NCI-H146 treated with DMSO at 0.1 percent for 48 hours (cell line): ENCODE results near the gene HAO2.
"Not testable (repeated sequence)": the region's sequence is repeated elsewhere in the genome, so short reads cannot be mapped to it uniquely, and the experiment has no call there.

Source experiments
- DNase-seq: peaks from one replicate; lab custom pipeline; 2025; ENCODE audit not compliant: unreplicated experiment; lab: John Stamatoyannopoulos, UW

Gene HAO2

DNA sequence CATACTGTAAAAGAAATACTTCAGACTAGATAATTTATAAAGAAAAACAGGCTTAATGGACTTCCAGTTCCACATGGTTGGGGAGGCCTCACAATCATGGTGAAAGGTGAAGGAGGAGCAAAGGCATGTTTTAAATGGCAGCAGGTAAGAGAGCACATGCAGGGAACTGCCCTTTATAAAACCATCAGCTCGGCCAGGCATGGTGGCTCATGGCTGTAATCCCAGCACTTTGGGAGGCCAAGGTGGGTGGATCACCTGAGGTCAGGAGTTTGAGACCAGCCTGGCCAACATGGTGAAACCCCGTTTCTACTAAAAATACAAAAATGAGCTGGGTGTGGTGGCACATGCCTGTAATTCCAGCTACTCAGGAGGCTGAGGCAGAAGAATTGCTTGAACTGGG, 9.0 kb downstream of the HAO2 start:
- DNase-seq = not testable (repeated sequence)

DNA sequence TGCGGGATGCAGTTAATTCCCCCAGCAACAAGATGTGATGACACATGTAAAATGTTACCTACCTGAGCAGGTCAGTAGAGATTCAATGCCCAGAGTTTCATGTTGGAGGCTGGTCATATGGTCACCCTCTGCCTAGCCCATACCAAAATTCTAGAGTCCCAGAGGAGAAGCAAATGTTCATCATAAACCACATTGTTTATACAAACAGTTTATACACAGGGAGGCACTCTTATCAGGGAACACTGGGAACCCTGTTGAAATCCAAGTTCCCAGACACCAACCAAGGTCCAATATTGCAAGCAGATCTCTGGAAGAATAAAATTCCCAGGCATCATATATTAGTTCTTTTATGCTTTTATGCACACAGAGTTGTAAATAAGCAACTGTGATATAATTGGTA, 10.5 kb downstream of the HAO2 start:
- DNase-seq = no peak

DNA sequence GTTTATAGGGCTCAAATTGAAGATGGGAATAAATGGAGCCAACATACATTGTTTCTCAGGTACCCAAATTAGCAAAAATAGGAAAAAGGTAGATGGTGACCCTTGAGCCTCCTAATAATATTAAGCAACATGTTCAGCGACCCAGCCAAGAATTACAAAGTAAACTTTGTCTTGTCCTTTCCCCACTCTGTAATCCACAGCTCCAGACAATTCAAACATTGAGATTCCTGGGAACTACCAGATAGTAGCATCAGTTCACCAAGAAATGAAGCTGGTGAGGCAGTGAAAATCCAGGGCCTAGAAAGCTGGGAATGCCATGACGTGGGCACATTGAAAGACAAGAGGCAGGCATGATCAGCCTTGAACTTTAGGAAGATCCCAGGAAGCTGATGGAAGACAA, 11.7 kb downstream of the HAO2 start:
- DNase-seq = no peak

DNA sequence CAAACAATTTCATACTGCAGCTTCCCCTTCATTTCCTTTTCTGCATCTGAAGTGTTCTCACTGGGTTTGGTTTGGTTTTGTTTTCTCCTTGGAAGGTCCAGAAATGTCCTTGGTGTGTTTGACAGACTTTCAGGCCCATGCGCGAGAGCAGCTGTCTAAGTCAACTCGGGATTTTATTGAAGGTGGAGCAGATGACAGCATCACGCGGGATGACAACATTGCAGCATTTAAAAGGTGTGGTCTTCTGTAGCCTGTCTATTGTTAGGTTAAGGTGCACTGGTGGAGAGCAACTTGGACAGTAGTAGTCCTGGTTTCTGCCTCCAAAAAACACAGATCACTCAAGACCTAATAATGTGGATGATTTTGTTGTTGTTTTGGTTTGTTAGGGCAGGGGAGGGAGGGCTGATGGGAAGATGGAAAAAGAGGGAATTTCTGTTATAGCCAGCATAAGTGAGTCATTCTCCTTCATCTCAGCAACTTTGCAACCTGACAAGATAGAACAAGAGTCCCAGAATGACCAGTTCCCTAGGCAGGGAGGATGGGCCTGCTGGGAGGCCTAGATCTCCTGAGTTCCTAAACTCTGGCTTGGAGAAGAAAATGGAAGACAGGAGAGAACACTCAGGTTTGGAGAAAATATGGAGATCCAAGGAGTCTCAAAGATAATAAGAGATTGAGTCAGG, 12.5 kb downstream of the HAO2 start:
- no peak for DNase-seq

DNA sequence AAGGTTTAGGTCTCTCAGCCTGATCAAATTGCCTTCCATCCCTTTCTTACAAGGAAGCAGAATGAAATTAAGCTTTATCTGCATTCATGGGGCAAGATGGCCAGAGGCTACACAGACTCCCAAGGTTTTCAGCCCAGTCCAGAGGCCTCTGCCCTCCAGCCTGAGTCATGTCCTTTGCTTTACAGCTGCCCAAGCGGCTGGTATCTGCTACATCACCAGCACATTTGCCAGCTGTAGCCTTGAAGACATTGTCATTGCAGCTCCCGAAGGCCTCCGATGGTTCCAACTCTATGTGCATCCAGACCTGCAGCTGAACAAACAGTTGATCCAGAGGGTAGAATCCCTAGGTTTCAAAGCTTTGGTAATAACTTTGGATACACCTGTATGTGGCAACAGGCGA, 16.0 kb downstream of the HAO2 start:
- no peak for DNase-seq

DNA sequence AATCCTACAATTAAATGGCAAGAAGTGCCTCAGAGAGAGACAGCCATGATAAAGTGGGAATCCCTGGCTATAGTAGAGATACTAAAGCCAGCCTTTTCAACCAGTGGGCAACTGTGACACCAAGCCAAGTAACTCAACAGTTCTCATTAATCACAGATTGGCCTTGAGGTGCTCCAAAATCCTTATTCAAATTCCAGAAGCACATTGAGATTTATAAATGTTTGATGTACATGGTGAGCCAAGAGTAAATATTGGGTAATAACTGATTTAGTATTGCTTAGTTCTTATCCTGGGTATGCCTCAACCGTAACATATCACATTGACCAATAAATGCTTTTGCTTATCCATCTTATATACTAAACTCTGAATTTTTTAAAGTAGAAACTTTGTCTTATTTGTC, 17.1 kb downstream of the HAO2 start:
- DNase-seq = no peak

DNA sequence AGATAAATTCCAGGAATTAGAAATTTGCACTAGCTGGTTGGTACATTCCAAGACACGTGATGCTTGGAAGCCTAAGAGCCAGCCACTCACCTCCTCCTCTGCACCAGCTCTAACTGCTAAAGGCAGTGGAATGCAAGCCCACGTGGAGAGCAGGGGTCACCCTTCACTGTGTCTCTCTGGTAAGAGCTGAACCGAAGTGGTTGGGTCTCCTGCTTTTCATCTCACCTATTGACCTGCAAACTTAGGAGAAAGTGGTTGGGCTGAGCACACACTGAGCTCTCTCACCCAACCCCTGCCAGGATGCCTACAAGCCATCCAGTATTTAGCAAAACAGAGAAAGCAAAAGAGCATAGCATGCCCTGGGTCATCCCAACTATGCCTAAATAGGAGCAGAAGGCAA, 19.3 kb downstream of the HAO2 start:
- no peak for DNase-seq

DNA sequence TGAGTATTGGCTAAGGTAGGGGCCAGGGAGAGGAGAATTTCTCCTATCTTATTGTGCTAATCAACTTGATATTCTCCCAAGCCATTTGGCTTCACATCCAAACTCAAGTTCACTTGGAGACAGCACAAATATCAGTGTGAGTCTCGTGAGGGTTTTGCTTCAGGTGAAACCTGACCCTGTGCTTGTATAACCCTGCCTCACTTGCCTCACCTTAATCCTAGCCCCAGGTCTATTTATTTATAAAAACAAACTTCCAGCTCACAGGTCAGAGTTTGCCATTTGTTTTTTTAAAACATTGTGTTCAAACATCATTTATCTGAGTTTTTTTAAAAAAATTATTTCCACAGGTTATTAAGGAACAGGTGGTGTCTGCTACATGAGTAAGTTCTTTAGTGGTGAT, 19.9 kb downstream of the HAO2 start:
- DNase-seq = no peak

DNA sequence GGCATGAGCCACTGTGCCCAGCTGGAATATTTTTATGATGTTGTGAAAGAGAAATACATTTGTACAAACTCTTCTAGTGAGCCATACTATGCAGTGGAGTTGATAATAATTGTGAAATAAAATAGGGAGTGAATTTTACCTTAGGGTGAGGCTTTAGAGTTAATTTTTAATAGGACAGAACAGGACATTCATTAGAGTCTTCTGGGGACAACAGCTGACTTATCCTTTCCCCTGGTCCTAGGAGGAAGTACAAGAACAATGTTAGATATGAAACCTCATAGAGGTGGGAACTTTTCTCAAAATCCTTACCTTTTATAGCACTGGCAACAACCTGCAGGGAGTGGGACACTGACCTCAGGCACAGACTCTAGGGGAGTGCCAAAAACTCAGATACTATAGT, 21.9 kb downstream of the HAO2 start:
- no peak for DNase-seq

DNA sequence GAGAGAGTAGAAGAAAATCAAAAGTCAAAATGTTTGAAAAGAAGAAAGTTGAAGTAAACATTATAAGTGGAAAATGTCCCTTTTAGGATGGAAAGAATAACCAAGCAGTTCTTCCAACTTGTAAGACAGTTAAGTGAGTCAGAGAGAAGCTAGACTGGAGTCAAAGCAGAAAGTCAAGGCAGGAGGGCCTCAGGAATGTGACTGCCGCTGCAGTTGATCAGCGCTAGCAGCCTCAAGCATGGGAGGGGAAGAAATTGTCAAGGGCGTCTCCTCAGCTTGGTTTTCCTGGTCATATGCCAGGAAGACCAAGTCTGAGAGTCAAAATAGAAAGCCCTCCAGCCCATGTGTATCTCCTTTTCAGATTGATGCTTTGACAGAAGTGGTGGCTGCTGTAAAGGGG, 23.2 kb downstream of the HAO2 start:
- DNase-seq = no peak

DNA sequence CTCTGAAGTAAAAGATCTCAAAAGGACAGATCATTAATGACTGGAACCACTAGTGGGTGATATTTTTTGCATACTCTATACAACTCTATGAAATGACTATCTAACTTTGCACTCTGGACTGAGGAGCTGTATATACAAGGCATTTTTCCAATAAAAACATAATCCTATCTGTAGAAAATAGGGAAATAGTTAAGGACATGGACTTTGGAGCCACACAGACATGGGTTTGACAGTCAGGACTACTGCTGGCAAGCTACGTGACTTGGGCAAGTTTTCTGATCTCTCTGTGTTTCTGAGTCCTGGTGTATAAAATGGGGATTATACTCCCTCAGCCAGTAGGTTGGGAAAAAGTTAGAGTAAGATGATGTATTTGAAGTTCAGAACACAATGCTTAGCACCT, 25.5 kb downstream of the HAO2 start:
- no peak for DNase-seq

DNA sequence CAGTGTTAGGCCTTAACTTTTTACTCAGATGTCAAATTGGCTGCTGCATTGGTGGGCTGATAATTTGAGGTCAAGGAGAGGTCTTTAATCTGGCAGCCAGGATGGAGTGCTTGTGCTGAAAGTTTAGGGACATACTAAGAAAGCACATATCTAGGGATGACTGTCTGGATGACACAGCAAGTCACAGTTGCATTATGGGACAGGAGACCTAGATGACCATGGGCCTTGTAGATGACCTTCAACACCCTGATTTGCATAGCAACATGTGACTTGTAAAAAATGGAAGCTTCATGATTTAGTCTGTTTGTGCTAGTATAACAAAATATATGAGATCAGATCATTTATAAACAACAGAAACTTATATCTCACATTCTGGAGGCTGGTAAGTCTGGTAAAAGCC, 28.4 kb downstream of the HAO2 start:
- DNase-seq = no peak

DNA sequence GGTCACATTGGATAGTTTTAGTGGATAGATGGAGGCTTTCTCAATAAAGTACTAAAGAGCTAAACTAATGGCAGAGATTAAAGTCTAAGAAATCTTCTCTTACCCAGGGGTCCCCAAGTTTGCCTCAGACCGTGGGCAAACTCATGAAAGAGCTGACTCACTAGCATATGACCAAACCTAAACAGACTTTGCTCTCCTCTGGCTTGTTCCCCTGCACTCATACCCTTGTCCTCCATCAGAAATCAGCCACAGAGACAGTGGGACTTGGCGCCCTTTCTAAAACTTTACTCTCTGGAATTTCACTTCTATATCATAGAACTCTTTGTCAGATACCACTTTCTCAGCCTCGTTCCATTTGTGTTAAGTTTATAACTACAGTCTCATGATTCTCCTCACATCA, 29.4 kb downstream of the HAO2 start:
- DNase-seq = no peak

DNA sequence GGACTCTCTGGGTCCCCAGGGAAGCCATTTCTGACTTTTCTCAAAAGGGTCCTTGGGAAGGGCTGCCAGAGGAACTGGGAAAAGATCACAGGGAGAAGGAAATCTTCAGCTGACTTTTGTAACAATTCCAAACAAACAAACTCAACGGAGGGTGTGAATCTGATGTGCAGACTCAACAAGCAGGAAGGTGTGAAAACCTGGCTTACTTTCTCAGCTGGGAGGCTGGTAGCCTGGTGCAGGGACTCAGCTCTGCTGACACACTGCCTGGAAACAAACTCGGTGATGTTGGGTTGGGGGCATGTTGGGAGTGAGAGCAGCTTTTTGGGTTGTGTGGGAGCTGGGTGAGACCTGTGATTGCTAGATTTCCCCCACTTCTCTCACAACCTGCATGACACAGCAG, 36.2 kb downstream of the HAO2 start:
- DNase-seq = no peak

DNA sequence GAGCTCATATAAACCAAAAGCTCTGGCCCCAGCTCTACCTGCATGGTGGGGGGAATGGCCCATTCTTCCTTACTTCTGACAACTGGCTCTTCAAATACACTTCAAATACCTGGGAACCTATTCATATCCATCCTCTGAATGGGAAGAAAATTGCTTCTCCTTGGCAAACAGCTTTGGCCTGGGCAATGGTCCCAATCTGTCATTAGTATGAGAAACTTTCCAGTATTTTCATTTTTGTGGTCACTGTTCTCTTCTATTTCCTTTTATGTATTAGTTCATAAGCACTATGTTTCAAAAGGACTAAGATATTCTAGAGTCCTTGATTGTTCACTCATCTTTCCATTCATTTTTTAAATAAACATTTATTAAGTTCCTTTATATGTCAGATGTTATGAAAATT, 41.1 kb downstream of the HAO2 start:
- DNase-seq = no peak

DNA sequence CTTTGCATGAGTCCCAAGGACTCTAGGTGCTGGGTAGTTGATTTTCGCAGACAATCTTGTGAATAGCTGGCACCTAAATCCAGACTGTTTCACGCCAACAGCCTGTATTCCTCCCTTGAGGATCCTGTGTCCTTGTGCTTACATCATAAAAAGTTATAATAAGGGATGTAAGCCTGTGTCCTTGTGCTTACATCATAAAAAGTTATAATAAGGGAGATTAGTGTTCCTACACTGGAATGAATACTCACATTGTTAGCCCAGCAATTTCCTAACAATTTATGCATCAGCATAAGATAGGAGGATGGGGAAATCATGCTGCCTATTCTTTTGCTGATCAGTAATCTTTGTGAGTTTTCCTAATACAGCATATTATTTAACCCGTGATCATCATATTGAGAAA, 42.4 kb downstream of the HAO2 start:
- no peak for DNase-seq

DNA sequence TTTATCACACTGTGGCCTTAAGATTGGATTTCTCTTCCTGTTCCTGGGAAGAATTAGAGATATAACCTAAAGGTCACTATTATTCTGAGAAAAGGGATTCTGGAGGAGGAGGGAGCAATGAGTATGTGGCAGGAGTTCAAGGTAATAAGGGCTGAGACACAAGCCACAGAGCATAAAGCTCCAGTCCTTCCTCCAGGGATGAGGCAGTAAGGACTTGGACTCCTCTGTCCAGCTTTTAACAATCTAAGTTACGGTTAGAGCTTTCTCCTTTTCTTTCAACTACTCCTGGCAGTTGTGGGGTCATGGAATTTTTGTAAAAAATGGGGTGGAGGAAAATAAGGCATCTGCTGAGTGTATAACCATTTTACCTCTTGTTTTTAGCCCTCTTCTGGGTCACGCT, 46.4 kb downstream of the HAO2 start, which contains the start of gene HSD3B2:
HSD3B2 (plus strand) TSS at position 201 of the 400 bp plus-strand sequence. CDS start 270 bp downstream, outside the sequence.
- DNase-seq = no peak

DNA sequence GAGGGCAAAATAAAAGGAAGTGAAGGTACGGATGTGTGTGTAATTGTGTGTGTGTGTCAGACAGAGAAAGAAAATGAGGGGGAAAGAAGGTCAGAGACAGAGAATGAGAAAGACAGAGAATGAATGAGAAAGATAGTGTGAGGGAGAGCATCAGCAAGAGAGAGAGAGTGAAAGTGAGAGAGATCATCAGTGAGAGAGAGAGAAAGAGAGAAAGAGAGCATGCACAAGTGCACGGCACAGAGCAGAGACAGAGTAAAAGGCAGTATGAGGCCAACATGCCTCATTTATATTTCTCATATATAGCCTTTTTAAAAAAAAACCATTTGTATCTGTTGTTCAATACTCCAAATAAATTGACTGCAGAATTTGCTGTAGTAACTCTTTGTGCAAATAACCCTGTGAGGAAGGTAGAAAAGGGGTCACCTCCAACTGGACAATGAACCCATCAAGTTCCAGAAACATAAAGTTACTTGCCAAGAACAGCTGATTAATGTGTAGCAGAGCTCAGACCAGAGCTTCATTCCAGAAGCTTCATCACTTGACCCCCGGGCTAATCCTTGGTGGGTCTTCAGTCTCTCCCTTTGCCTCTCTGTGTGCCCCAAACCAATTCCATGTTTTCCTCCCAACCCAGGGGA, 47.5 kb downstream of the HAO2 start:
- no peak for DNase-seq

DNA sequence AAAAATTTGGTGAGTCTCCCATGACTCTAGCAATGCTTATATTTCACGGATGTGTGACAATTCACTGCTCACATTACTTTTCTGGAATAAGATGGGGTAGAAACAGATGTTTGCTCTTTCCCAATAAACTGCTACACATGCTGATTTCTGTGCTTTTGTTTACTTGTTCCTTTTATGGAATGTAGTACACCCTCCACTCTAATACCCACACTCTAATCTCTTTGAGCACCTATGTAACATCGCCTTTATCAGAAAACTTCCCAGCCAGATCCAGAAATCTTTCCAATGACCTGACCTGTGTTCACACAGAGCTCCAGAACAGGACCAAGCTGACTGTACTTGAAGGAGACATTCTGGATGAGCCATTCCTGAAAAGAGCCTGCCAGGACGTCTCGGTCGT, 50.5 kb downstream of the HAO2 start:
- no peak for DNase-seq

DNA sequence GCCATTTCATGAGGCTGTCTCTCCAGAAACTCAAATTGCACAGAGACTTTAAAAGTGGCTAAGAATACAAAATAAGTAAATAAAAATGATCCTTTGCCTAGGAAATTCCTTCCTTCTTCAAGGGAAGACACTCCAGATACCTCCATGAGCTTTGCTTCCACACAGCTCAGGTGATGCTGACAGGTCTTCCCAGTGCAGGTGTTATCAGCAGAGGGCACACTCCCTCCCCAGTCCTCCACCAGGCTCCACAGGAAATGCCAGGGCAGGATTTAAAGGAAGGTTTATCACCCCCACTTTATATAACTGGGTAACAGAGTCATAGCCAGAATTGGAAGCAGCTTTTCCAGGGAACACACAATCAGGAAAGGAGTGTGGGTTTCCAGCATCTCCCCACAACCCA, 52.1 kb downstream of the HAO2 start:
- DNase-seq = no peak

DNA sequence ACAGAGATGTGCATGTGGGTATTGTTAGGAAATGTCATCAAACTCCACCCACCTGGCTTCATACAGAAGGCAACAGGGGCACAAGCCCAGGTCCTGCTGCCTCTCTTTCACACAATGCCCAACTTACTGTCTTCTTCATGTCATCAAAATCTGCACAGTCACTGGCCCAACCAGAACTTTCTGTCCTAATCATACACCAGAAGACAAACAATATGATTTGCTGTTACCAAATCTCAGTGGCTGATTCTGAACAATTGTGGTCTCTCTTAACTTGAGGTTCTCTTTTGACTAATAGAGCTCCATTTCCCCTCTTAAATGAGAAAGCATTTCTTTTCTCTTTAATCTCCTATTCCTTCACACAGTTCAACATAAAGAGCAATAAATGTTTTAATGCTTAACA, 54.0 kb downstream of the HAO2 start:
- DNase-seq = no peak

DNA sequence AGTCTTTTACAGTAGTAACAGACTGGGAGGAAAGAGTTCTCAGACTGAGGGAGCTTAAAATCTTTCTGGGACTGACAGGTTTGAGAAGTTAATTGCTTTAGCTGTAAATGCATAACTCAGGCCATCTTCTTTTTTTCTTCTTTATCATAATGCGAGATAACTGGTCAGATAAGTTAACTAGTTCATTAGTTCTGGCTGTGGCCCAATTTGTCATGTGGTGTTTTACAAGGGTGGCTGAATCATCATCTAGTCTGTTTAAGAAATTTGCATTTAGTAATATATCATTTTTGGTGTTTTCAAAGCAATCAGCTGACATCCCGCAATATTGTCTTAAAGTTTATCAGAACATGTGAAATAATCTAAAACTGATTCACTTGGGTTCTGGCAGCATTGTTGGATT, 60.4 kb downstream of the HAO2 start:
- no peak for DNase-seq

DNA sequence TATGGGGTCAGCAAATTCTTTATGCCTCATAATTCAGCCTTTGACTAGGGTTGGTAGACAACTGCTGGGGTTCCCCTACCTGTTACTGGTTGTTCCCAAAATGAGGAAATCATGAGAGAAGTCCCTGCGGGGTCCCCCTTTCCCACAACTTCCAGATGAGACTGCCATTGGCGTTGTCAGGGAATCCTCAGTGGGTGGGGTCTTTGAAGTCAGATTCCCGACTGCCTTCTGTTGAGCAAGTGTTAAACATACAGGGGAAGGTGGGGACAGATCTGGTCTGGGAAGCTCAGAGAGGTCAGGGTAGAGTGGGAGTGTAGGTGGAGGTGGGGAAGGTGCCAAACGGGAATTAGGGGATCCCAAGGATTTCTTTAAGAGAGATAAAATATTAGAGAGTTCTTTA, 61.1 kb downstream of the HAO2 start:
- no peak for DNase-seq
